GM18517 (cell line): ENCODE data around the gene SLC31A2.
"Not testable (repeated sequence)": the region's sequence is repeated elsewhere in the genome, so short reads cannot be mapped to it uniquely, and the experiment has no call there.

Experiments
- ATAC-seq: cut with Tn5 transposase; IDR thresholded peaks from one replicate; pipeline ENCODE4 v1.9.1; 2021; ENCODE audit warnings: mild to moderate bottlenecking, moderate library complexity; ENCODE audit not compliant: unreplicated experiment

The SLC31A2 gene

GRCh38 chr9:113149561-113149960 lies 1.2 kb upstream of the SLC31A2 start:
- not testable (repeated sequence) for ATAC-seq

DNA sequence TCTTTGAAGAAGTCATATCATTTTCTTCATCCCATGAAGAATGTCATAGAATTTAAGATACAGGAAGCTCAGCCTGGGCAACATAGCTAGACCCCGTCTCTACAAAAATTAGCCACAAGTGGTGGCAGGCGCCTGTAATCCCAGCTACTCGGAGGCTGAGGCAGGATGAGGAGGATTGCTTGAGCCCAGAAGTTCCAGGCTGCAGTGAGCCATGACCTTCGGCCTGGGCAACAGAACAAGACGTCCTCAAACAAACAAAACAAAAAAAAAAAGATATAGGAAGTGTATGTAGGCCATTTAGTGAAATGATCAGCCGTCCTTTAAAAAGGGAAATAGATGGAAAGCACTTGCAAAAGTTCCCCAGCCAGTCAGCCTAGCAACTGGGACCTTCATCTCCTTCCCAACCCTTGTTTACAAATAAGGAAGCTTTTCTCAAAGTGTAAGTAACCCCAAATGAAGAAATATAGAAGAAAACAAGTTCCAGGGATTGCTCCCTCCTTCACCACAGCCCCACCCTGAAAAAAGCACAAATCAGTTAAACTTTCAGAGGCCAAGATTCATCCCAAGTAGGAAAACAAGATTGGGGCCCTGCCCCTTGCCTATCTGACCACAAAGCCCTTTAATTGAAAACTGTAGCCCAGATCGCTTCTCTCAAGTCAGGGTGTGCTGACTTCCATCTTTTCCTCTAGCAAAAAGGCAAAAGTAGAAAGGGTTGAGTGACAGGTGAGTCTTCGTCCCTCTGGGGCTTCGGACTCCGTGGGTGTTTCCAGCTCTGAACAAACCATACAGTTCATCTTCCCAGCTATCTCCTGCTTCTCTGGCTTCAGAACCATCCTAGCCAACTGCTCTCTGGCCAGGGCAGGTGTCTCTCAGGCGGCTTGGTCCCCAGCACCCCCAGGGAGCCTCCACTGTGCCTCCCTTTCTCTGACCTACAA lies 1.2 kb downstream of the SLC31A2 start:
- no peak for ATAC-seq

- ATAC-seq: no peak
Measured at GRCh38 chr9:113152699-113153098, 1.9 kb downstream of the SLC31A2 start.

- no peak for ATAC-seq
Measured at GRCh38 chr9:113153599-113153998, 2.8 kb downstream of the SLC31A2 start.

DNA sequence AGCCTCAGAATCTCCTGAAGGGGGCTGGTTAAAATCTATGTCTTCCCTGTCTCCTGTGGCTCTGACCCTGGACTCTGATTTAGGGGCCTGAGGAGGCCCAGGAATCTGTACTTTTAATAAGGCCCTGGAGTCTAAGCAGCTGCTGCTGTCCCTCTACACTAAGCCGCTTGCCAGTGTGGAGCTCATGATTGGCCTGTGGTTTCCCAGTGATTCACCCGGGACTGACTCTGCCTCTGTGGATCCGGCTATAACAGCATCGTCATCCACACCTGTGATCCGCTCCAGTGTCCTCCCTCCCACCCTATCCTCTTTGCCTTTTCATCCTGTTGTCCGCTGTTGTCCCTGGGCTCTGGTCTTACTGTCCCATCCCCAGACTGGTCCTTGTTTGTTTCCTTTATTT lies 3.7 kb downstream of the SLC31A2 start:
- no peak for ATAC-seq

DNA sequence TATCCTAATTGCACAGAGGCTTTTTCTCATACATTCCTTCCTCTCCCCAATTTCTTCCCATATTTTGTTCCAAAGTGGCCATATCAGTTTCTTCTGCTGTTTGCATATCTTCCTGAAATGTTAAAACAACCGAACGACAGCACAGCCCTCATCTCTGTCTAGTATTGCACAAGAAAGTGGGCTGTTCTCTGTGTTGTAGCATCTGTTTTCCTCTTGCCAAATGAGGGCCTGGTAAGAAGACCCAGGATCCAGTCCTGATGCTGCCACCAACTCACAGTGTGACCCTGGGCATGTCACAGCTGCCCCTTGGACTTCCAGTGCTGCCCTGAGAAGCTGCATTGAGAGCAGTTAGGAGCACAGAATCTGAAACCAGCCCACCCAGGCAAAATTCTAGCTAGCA lies 4.1 kb downstream of the SLC31A2 start:
- no peak for ATAC-seq

- ATAC-seq: no peak
Measured at GRCh38 chr9:113155911-113156588, 5.2 kb downstream of the SLC31A2 start.

- ATAC-seq: no peak
Measured at GRCh38 chr9:113156880-113157279, 6.1 kb downstream of the SLC31A2 start.

DNA sequence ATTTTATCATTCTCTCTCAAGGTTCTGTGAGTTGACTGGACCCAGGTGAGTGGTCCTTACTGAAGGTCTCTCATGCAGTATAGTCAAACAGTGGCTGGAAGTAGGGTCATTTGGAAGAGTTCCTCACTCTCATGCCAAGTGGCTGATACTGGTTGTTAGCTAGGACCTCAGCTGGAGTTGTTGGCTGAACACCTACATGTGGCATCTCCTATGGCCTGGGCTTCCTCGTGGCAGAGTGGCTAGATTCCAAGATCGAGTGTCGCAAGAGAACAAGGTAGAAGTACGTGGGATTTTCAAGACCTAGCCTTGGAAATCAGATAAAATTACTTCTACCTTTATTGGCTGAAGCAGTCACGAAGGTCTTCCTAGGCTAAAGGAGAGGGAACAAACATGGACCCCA lies 7.6 kb downstream of the SLC31A2 start:
- no peak for ATAC-seq

- no peak for ATAC-seq
Measured at GRCh38 chr9:113160571-113160970, 9.8 kb downstream of the SLC31A2 start.

DNA sequence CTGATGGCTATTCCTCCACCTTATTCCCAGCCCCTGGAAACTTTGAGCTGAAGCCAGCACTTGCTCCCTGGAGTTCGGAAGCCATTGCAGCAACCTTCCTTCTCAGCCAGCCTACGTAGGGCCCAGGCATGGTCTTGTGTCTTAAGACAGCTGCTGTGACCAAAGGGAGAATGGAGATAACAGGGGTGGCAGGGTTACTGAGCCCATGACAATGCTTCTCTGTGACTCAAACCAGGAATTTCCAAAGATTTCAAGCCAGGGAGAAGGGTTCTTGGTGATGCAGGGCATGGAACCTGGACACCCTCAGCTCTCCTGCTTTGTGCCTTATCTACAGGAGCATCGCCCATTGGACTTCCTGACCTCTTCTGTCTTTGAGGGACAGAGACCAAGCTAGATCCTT lies 12.2 kb downstream of the SLC31A2 start:
- no peak for ATAC-seq

GRCh38 chr9:113164536-113165300 lies 13.9 kb downstream of the SLC31A2 start:
- ATAC-seq: no peak

GRCh38 chr9:113166039-113166438 lies 15.2 kb downstream of the SLC31A2 start:
- ATAC-seq: no peak

- no peak for ATAC-seq
Measured at GRCh38 chr9:113168809-113169208, 18.0 kb downstream of the SLC31A2 start.

GRCh38 chr9:113173341-113173740 lies 22.5 kb downstream of the SLC31A2 start:
- ATAC-seq: no peak

DNA sequence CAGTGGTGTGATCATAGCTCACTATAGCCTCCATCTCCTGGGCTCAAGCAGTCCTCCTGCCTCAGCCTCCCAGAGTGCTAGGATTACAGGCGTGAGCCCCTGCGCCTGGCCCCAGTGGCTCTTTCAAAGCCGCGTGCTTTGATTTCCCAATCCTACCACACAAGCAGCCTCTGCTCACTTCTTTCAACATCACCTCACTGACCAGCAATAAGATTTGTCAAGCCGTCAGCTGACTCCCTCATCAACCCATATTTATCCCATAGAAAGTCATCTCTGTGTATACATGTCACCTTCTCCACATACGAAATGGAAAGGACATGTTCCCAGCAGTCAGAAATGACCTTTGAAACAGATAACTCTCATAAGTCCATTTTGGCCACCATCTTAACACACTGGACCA lies 26.0 kb downstream of the SLC31A2 start:
- no peak for ATAC-seq

DNA sequence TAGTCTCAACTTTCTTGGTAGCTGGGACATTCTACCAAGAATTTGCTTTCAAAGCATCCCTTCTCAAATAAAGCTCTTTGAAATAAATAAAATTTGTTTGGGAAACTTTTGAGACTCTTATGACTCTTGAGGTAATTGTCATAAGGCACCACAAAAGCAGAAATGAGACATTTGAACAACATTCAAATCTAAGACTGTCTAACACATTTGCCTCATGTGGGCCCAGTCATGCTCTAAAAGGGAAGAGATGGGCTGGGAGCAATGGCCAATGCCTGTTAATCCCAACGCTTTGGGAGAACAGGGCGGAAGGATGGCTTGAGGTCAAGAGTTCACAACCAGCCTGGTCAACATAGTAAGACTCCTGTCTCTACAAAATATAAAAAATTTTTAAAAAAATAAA lies 26.4 kb downstream of the SLC31A2 start:
- no peak for ATAC-seq

- ATAC-seq: no peak
Measured at GRCh38 chr9:113178087-113178486, 27.3 kb downstream of the SLC31A2 start.

- ATAC-seq: no peak
Measured at GRCh38 chr9:113179839-113180238, 29.0 kb downstream of the SLC31A2 start.

DNA sequence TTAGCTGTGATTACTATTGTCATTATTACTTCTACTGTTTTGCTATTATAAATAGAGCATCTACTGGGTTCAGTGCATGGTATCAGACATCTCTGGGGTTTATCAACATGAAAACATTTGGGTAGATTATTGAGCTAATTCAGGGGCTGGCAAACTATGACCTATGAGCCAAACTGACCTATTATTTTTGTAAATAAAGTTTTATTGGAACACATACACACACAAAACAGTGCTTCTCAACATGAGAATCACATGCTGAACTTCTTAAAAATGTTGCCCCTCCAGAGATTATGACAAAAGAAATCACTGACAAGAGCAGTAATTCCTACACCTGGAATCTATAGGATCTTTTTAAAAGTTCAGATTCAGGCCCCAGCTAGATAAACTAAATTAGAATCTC lies 30.4 kb downstream of the SLC31A2 start:
- no peak for ATAC-seq

DNA sequence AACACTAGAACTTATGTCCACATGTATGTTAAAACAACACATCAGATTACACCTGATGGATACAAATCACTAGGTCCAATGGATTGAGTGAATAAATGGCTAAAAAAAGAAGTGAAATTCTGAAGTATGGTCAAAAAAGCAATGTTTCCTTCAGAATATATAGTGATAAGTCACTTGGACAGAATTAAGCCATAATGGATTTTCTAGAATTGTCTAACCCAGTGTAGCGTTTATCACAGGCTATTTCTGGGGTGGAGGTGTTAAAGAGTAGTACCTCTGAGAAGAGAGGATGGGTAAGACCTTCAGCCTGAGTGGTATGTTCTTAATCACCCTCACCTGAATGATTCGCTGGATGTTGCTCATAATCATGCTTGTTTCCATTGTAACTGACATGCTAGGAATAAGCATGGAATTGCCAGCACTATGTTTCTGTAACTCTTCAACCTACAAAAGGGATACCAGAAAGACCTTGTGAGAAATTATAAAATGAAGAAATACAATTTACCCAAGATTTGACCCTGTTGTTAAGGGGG lies 33.2 kb downstream of the SLC31A2 start:
- ATAC-seq: no peak
